ENCODE data around the gene PIGL.

PIGL gene

GRCh38 chr17:16297367-16298139 is 80.5 kb downstream of the PIGL start:
- peak overlapping the region; percentile 23 for H3K9ac ChIP-seq (ENCODE audit: low read depth, low read length, poor library complexity, severe bottlenecking)
- peaks cover 3% of the 10 kb centered on the region for H3F3A ChIP-seq (ENCODE audit: low read depth)
- H2AFZ ChIP-seq (ENCODE audit: low read length) = no peak overlapping the region
- no peaks in the 10 kb centered on the region for H3K9me3 ChIP-seq (ENCODE audit: insufficient read depth, low read depth, low read length)
- H4K20me1 ChIP-seq (ENCODE audit: insufficient read depth, low read length, poor library complexity, severe bottlenecking) = no peaks in the 10 kb centered on the region
- H3K36me3 ChIP-seq (ENCODE audit: insufficient read depth, low read length) = no peaks in the 10 kb centered on the region
- H3K4me2 ChIP-seq (ENCODE audit: low read depth, low read length, poor library complexity, severe bottlenecking) = peak overlapping the region; percentile 62
- no peak overlapping the region for H3K4me3 ChIP-seq (ENCODE audit: low read length, poor library complexity, severe bottlenecking)
- no peaks in the 10 kb centered on the region for H3K27me3 ChIP-seq (ENCODE audit: insufficient read depth, low read length, poor library complexity, severe bottlenecking)
- H3K79me2 ChIP-seq (ENCODE audit: insufficient read depth, low read length) = no peaks in the 10 kb centered on the region
- H3K4me1 ChIP-seq (ENCODE audit: insufficient read depth, low read length, poor library complexity, severe bottlenecking) = peaks cover 38% of the 10 kb centered on the region
- H3K9me2 ChIP-seq (replicated peaks; ENCODE audit: low read depth, low read length) = no peaks in the 10 kb centered on the region
- TF ChIP-seq EZH2phosphoT487 (IDR thresholded peaks at IDR 0.05; ENCODE audit: borderline replicate concordance) = no peak
- TF ChIP-seq, protein P1, sequence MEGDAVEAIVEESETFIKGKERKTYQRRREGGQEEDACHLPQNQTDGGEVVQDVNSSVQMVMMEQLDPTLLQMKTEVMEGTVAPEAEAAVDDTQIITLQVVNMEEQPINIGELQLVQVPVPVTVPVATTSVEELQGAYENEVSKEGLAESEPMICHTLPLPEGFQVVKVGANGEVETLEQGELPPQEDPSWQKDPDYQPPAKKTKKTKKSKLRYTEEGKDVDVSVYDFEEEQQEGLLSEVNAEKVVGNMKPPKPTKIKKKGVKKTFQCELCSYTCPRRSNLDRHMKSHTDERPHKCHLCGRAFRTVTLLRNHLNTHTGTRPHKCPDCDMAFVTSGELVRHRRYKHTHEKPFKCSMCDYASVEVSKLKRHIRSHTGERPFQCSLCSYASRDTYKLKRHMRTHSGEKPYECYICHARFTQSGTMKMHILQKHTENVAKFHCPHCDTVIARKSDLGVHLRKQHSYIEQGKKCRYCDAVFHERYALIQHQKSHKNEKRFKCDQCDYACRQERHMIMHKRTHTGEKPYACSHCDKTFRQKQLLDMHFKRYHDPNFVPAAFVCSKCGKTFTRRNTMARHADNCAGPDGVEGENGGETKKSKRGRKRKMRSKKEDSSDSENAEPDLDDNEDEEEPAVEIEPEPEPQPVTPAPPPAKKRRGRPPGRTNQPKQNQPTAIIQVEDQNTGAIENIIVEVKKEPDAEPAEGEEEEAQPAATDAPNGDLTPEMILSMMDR (conservative IDR thresholded peaks at IDR 0.05; ENCODE audit: low read length) = no peak

GRCh38 chr17:16298140-16298662 is 81.2 kb downstream of the PIGL start:
- no peaks in the 10 kb centered on the region for H3K79me2 ChIP-seq (ENCODE audit: insufficient read depth, low read length)
- peaks cover 38% of the 10 kb centered on the region for H3K4me1 ChIP-seq (ENCODE audit: insufficient read depth, low read length, poor library complexity, severe bottlenecking)
- H3K9ac ChIP-seq (ENCODE audit: low read depth, low read length, poor library complexity, severe bottlenecking) = peak overlapping the region; percentile 41
- H3K4me2 ChIP-seq (ENCODE audit: low read depth, low read length, poor library complexity, severe bottlenecking) = peak overlapping the region; percentile 62
- no peak for TF ChIP-seq EZH2phosphoT487 (IDR thresholded peaks at IDR 0.05; ENCODE audit: borderline replicate concordance)
- TF ChIP-seq, protein P1 (conservative IDR thresholded peaks at IDR 0.05; ENCODE audit: low read length) = no peak
- no peaks in the 10 kb centered on the region for H3K27me3 ChIP-seq (ENCODE audit: insufficient read depth, low read length, poor library complexity, severe bottlenecking)
- H3K9me2 ChIP-seq (replicated peaks; ENCODE audit: low read depth, low read length) = no peaks in the 10 kb centered on the region
- peaks cover 3% of the 10 kb centered on the region for H3F3A ChIP-seq (ENCODE audit: low read depth)
- no peaks in the 10 kb centered on the region for H4K20me1 ChIP-seq (ENCODE audit: insufficient read depth, low read length, poor library complexity, severe bottlenecking)
- H3K4me3 ChIP-seq (ENCODE audit: low read length, poor library complexity, severe bottlenecking) = no peak overlapping the region
- H3K9me3 ChIP-seq (ENCODE audit: insufficient read depth, low read depth, low read length) = no peaks in the 10 kb centered on the region
- H3K36me3 ChIP-seq (ENCODE audit: insufficient read depth, low read length) = no peaks in the 10 kb centered on the region
- no peak overlapping the region for H2AFZ ChIP-seq (ENCODE audit: low read length)

- Histone ChIP-seq H3K4me3 (ENCODE audit: low read length, poor library complexity, severe bottlenecking) (no peak overlapping the region), H3K4me2 (ENCODE audit: low read depth, low read length, poor library complexity, severe bottlenecking) (no peak overlapping the region), H3K9me3 (ENCODE audit: insufficient read depth, low read depth, low read length) (no peaks in the 10 kb centered on the region), H4K20me1 (ENCODE audit: insufficient read depth, low read length, poor library complexity, severe bottlenecking) (no peaks in the 10 kb centered on the region), H3K79me2 (ENCODE audit: insufficient read depth, low read length) (no peaks in the 10 kb centered on the region), H3K36me3 (ENCODE audit: insufficient read depth, low read length) (no peaks in the 10 kb centered on the region), H3K4me1 (ENCODE audit: insufficient read depth, low read length, poor library complexity, severe bottlenecking) (peaks cover 47% of the 10 kb centered on the region), H3K9me2 (replicated peaks; ENCODE audit: low read depth, low read length) (no peaks in the 10 kb centered on the region), H3K27me3 (ENCODE audit: insufficient read depth, low read length, poor library complexity, severe bottlenecking) (no peaks in the 10 kb centered on the region), H3K9ac (ENCODE audit: low read depth, low read length, poor library complexity, severe bottlenecking) (no peak overlapping the region), H2AFZ (ENCODE audit: low read length) (no peak overlapping the region), H3F3A (ENCODE audit: low read depth) (peaks cover 3% of the 10 kb centered on the region)
- no peak for TF ChIP-seq EZH2phosphoT487 (IDR thresholded peaks at IDR 0.05; ENCODE audit: borderline replicate concordance)
- TF ChIP-seq, protein P1 (conservative IDR thresholded peaks at IDR 0.05; ENCODE audit: low read length) = no peak
Observed at GRCh38 chr17:16300554-16300953, 83.5 kb downstream of the PIGL start.
